Duodenal mucosa (tissue), 2 donors: ENCODE results near the gene TMEM168.
A peak's percentile ranks its signal among the peaks of the same experiment; 100 is the strongest.
"Not testable (repeated sequence)": the region's sequence is repeated elsewhere in the genome, so short reads cannot be mapped to it uniquely, and the experiment has no call there.

Experiments used
- H3K27ac ChIP-seq: one replicate; pipeline ENCODE4 v1.7.0; 2013; ENCODE audit warnings: low read depth, low read length
- H3K27me3 ChIP-seq, 2 donors: one replicate each; pipeline ENCODE4 v1.7.0; 2013; ENCODE audit warnings: low read length in 2 of 2, control low read depth in 1 of 2; ENCODE audit not compliant: insufficient read depth in 2 of 2, control insufficient read depth in 1 of 2
- H3K36me3 ChIP-seq, 2 donors: one replicate each; pipeline ENCODE4 v1.7.0; 2013; ENCODE audit warnings: low read length in 2 of 2, control low read depth in 1 of 2; ENCODE audit not compliant: insufficient read depth in 2 of 2, control insufficient read depth in 1 of 2
- H3K4me1 ChIP-seq, 2 donors: one replicate each; pipeline ENCODE4 v1.7.0; 2013; ENCODE audit warnings: low read length in 2 of 2, control low read depth in 1 of 2; ENCODE audit not compliant: insufficient read depth in 2 of 2, control insufficient read depth in 1 of 2
- H3K4me3 ChIP-seq, 2 donors: one replicate each; pipeline ENCODE4 v1.7.0; 2013; ENCODE audit warnings: low read length in 2 of 2, low read depth in 1 of 2
- H3K9ac ChIP-seq, 2 donors: one replicate each; pipeline ENCODE4 v1.7.0; 2013; ENCODE audit warnings: low read length in 2 of 2, low read depth in 1 of 2
- H3K9me3 ChIP-seq, 2 donors: one replicate each; pipeline ENCODE4 v1.7.0; 2013; ENCODE audit warnings: low read length in 2 of 2, control low read depth in 1 of 2; ENCODE audit not compliant: control insufficient read depth in 1 of 2

TMEM168 gene

GRCh38 chr7:112789817-112790585 is at the start of gene TMEM168:
Gene TMEM168 (minus strand): TSS chr7:112790393. CDS start chr7:112784825, 5,568 bp downstream.
- peaks cover 0 to 3% of the 10 kb centered on the region in 2 donors for H3K36me3 ChIP-seq
- H3K27ac ChIP-seq: peak within 1 kb of the TSS; percentile 89
- H3K27me3 ChIP-seq: no peaks in the 10 kb centered on the region
- H3K4me1 ChIP-seq: peaks cover 10 to 16% of the 10 kb centered on the region in 2 donors
- peak within 1 kb of the TSS; percentile 81 to 99 for H3K4me3 ChIP-seq
- peak within 1 kb of the TSS; percentile 91 to 98 for H3K9ac ChIP-seq
- no peaks in the 10 kb centered on the region for H3K9me3 ChIP-seq

- not testable (repeated sequence) for H3K27ac ChIP-seq, H3K27me3 ChIP-seq, H3K4me1 ChIP-seq, H3K9ac ChIP-seq, H3K4me3 ChIP-seq, H3K9me3 ChIP-seq, H3K36me3 ChIP-seq
These were observed 45.7 kb upstream of the TMEM168 start for GRCh38 chr7:112835928-112836327.

GRCh38 chr7:112833082-112833481 is 42.9 kb upstream of the TMEM168 start:
- no peaks in the 10 kb centered on the region for H3K4me1 ChIP-seq
- H3K9me3 ChIP-seq: peaks cover 3 to 19% of the 10 kb centered on the region in 2 donors
- H3K4me3 ChIP-seq: no peak overlapping the region
- no peak overlapping the region for H3K9ac ChIP-seq
- no peaks in the 10 kb centered on the region for H3K27me3 ChIP-seq
- H3K27ac ChIP-seq: no peak overlapping the region
- peaks cover 3 to 5% of the 10 kb centered on the region in 2 donors for H3K36me3 ChIP-seq

GRCh38 chr7:112830769-112831168 is 40.6 kb upstream of the TMEM168 start:
- no peak overlapping the region for H3K9ac ChIP-seq
- no peak overlapping the region for H3K27ac ChIP-seq
- H3K4me1 ChIP-seq: no peaks in the 10 kb centered on the region
- H3K36me3 ChIP-seq: peaks cover 3 to 5% of the 10 kb centered on the region in 2 donors
- H3K4me3 ChIP-seq: no peak overlapping the region
- H3K27me3 ChIP-seq: no peaks in the 10 kb centered on the region
- H3K9me3 ChIP-seq: peaks cover 3 to 19% of the 10 kb centered on the region in 2 donors

GRCh38 chr7:112828696-112829095 is 38.5 kb upstream of the TMEM168 start:
- Histone ChIP-seq H3K27ac (no peak overlapping the region), H3K9me3 (peaks cover 3 to 19% of the 10 kb centered on the region in 2 donors), H3K9ac (no peak overlapping the region), H3K36me3 (peaks cover 3 to 8% of the 10 kb centered on the region in 2 donors), H3K4me1 (no peaks in the 10 kb centered on the region), H3K4me3 (no peak overlapping the region), H3K27me3 (no peaks in the 10 kb centered on the region)

GRCh38 chr7:112821345-112821744 is 31.2 kb upstream of the TMEM168 start:
- Histone ChIP-seq H3K27me3 (no peaks in the 10 kb centered on the region), H3K4me3 (no peak overlapping the region), H3K4me1 (no peaks in the 10 kb centered on the region), H3K27ac (no peak overlapping the region), H3K36me3 (peaks cover 4 to 9% of the 10 kb centered on the region in 2 donors), H3K9ac (no peak overlapping the region), H3K9me3 (no peaks in the 10 kb centered on the region)

- Histone ChIP-seq H3K4me1 (no peaks in the 10 kb centered on the region), H3K27ac (no peak overlapping the region), H3K27me3 (no peaks in the 10 kb centered on the region), H3K4me3 (no peak overlapping the region), H3K9ac (no peak overlapping the region), H3K36me3 (peaks cover 4 to 7% of the 10 kb centered on the region in 2 donors), H3K9me3 (no peaks in the 10 kb centered on the region)
These were observed 29.3 kb upstream of the TMEM168 start for GRCh38 chr7:112819536-112819935.

- H3K27ac ChIP-seq: no peak overlapping the region
- peaks cover 0 to 3% of the 10 kb centered on the region in 2 donors for H3K9me3 ChIP-seq
- no peaks in the 10 kb centered on the region for H3K4me1 ChIP-seq
- H3K36me3 ChIP-seq: no peaks in the 10 kb centered on the region
- no peaks in the 10 kb centered on the region for H3K27me3 ChIP-seq
- no peak overlapping the region for H3K4me3 ChIP-seq
- no peak overlapping the region for H3K9ac ChIP-seq
These were observed 16.0 kb upstream of the TMEM168 start for GRCh38 chr7:112806156-112806555.

GRCh38 chr7:112802406-112802805 is 12.2 kb upstream of the TMEM168 start:
- no peaks in the 10 kb centered on the region for H3K27me3 ChIP-seq
- H3K4me1 ChIP-seq: no peaks in the 10 kb centered on the region
- H3K36me3 ChIP-seq: no peaks in the 10 kb centered on the region
- no peak overlapping the region for H3K27ac ChIP-seq
- H3K4me3 ChIP-seq: no peak overlapping the region
- no peak overlapping the region for H3K9ac ChIP-seq
- no peaks in the 10 kb centered on the region for H3K9me3 ChIP-seq

- Histone ChIP-seq H3K27ac (no peak overlapping the region), H3K36me3 (no peaks in the 10 kb centered on the region), H3K9me3 (no peaks in the 10 kb centered on the region), H3K4me3 (no peak overlapping the region), H3K9ac (no peak overlapping the region), H3K27me3 (no peaks in the 10 kb centered on the region), H3K4me1 (no peaks in the 10 kb centered on the region)
These were observed 10.3 kb upstream of the TMEM168 start for GRCh38 chr7:112800486-112800885.
